Heart right ventricle (tissue), 16 donors: ENCODE results near the gene ZNF17. TPM values are rescaled to one million over a fixed set of nuclear protein-coding genes. Genes with fewer than 3 reads are reported as not detected.

Experiments
- ATAC-seq, 8 donors: fragments of 200-7000 bp; cut with Tn5 transposase; one replicate each; pipeline ENCODE4 v1.9.1; 2020; ENCODE audit warnings: mild to moderate bottlenecking in 8 of 8, moderate library complexity in 8 of 8, moderate number of reproducible peaks in 1 of 8
- DNase-seq, 2 donors: peaks; one replicate each; pipeline ENCODE4 v3.0.0-alpha.2; 2020
- H3K27ac ChIP-seq, 10 donors: fragments of 200-600 bp; sonication (generic) in 2 of 10; one replicate each; pipeline versions ENCODE4 v1.5.0 to v1.8.0; 2020 to 2022; ENCODE audit warnings: mild to moderate bottlenecking in 3 of 10
- H3K27me3 ChIP-seq, 7 donors: fragments of 200-600 bp; one replicate each; pipeline ENCODE4 v1.8.0; 2021 to 2022; ENCODE audit warnings: mild to moderate bottlenecking in 2 of 7
- H3K36me3 ChIP-seq, 9 donors: fragments of 200-600 bp; sonication (generic) in 1 of 9; one replicate each; pipeline versions ENCODE4 v1.5.0 to v1.8.0; 2020 to 2022; ENCODE audit warnings: mild to moderate bottlenecking in 2 of 9
- H3K4me1 ChIP-seq, 9 donors: fragments of 200-600 bp; sonication (generic) in 1 of 9; one replicate each; pipeline versions ENCODE4 v1.5.0 to v1.8.0; 2020 to 2022; ENCODE audit warnings: mild to moderate bottlenecking in 4 of 9
- H3K4me3 ChIP-seq, 10 donors: fragments of 200-600 bp; sonication (generic) in 2 of 10; one replicate each; pipeline versions ENCODE4 v1.5.0 to v1.8.0; 2020 to 2022; ENCODE audit warnings: mild to moderate bottlenecking in 7 of 10, moderate library complexity in 2 of 10
- H3K9me3 ChIP-seq, 11 donors: fragments of 200-600 bp in 10 of 11; sonication (generic) in 2 of 11; one replicate each; pipeline versions ENCODE4 v1.5.0 to v1.8.0; 2013 to 2022; ENCODE audit warnings: mild to moderate bottlenecking in 2 of 11, control low read depth in 1 of 11, moderate library complexity in 1 of 11
- WGBS, 2 donors: extraction: QIAGEN DNeasy Blood & Tissue Kit; methylation state at CpG; one replicate each; pipeline ENCODE4 v1.1.7; 2013; ENCODE audit warnings: inconsistent platforms in 1 of 2; 5-methylcytosine and 5-hydroxymethylcytosine counted together
- intact Hi-C, 10 donors: fragments of 100-400 bp; cut with DNase I; formaldehyde crosslinking; loops; one replicate each; pipeline versions ENCODE4 v1.11.1 to v1.14.2; 2022
- polyA plus RNA-seq, 2 donors: library from polyadenylated mRNA; stranded (reverse); fragments of 200-250 nt; gene quantifications; one replicate each; pipeline ENCODE4 v1.2.3, GENCODE V29; 2013
- total RNA-seq, 10 donors: library from RNA; stranded (reverse); fragmentation: NEBNext Ultra II Directional in 3 of 10; extraction: Animal tissue kit (Norgen Biotek cat#: 25700) in 3 of 10; gene quantifications; one replicate each; pipeline versions ENCODE4 v1.2.1 to v1.2.4, GENCODE V29; 2021 to 2023
- TF ChIP-seq, protein P1 (sequence below), 9 donors: fragments of 200-600 bp; sonication (generic) in 2 of 9; IDR thresholded peaks; one replicate each; pipeline versions ENCODE4 v1.5.0 to v1.8.0; 2021 to 2022; ENCODE audit warnings: antibody characterized with exemption in 9 of 9, mild to moderate bottlenecking in 5 of 9, moderate library complexity in 1 of 9
- donor health status: Arrhythmogenic right ventricular cardiomyopathy.
- donor health status: ischemic (EF 13 %, LVEDD 7.1; RV severe dilation, severe dysfunction).
- donor health status: healthy with polysubstance abuse.
- donor health status: DM: no; HTN: yes; CAD: no.
- donor health status: DM: no; HTN: no; CAD: no.
- donor health status: ischemic (EF 25% LVEDD 6.9; RV normal size, moderate dysfunction).
- donor health status: ischemic (EF 25% LVEDD 5.7; RV mildly dilated, moderate dysfunction).
- donor health status: healthy.
- donor health status: DM: yes; HTN: yes; CAD: no.
- donor health status: Ischemic cardiomyopathy.
- donor health status: ischemic (EF 35%, LVEDD 5.7; RV mildly dilated, moderate dysfunction).
- donor health status: nonischemic (EF 11% LVEDD 7.7; RV severe dilation, severe dysfunction).
- donor health status: DM: yes; HTN: yes; CAD: no.
- donor health status: PGD.
- donor health status: ischemic (EF 29% LVEDD 5.4; RV normal size, mild dysfunction).
- donor health status: nonischemic (EF 23%, LVEDD 6.1; RV moderate dilation, normal function).

ZNF17 gene
- total and polyA plus RNA-seq, 12 donors, result 3.4 to 11.6 (median 9.5) TPM

DNA sequence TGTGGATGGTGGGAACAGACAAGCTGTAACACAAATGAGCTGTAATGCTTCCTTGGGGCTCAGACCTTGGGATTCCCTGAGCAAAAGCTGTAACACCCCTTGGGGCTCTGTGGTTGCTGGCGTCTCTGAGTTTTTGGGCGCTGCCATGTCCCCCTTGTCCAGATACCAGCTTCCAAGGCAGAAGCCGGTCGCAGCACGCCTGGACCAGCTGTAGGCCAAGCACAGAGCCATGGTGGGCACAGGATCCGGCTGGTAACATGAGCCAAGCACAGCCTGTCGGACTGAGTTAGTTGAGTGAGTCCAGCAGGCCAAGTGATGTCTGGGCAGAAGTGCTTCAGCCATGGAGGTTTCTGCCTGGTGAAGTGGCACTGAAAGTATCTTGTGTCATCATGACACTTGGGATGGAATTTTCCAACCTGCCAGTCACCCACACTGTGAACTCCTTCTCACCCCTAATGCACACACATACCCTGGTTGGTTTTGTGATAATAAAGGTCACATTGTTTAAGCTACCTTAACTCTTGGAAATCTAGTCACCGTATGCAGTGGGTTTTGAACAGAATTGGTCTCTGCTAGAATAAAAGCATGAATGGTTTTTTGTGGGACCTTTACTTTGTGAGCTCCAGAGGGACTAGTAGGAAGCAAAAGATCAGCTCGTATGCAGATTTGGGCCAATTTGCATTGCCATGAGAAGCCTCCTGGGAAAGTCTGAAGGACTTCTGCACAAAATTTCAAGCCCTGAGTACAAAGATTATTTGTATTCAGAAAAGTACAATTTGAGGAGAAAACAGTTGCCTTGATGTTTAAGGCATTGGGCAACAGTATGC is 7.0 kb upstream of the ZNF17 start:
- H3K36me3 ChIP-seq, result peaks cover 0 to 35% (median 13%) of the 10 kb centered on the region in 9 donors
- TF ChIP-seq, protein P1, sequence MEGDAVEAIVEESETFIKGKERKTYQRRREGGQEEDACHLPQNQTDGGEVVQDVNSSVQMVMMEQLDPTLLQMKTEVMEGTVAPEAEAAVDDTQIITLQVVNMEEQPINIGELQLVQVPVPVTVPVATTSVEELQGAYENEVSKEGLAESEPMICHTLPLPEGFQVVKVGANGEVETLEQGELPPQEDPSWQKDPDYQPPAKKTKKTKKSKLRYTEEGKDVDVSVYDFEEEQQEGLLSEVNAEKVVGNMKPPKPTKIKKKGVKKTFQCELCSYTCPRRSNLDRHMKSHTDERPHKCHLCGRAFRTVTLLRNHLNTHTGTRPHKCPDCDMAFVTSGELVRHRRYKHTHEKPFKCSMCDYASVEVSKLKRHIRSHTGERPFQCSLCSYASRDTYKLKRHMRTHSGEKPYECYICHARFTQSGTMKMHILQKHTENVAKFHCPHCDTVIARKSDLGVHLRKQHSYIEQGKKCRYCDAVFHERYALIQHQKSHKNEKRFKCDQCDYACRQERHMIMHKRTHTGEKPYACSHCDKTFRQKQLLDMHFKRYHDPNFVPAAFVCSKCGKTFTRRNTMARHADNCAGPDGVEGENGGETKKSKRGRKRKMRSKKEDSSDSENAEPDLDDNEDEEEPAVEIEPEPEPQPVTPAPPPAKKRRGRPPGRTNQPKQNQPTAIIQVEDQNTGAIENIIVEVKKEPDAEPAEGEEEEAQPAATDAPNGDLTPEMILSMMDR (IDR thresholded peaks at IDR 0.05), result no peak
- 92 to 94% methylated on average over 9 of the region's 9 CpGs for WGBS, 2 donors
- ATAC-seq (peak in 1 of 8 donors; percentile 24), DNase-seq (no peak)
- H3K4me1 ChIP-seq, result peaks cover 0 to 8% (median 0%) of the 10 kb centered on the region in 9 donors
- peaks cover 0 to 45% (median 8%) of the 10 kb centered on the region in 11 donors for H3K9me3 ChIP-seq
- intact Hi-C loops, result no loop called here
- no peak overlapping the region for H3K27ac ChIP-seq
- H3K27me3 ChIP-seq, result no peaks in the 10 kb centered on the region
- H3K4me3 ChIP-seq, result no peak overlapping the region

DNA sequence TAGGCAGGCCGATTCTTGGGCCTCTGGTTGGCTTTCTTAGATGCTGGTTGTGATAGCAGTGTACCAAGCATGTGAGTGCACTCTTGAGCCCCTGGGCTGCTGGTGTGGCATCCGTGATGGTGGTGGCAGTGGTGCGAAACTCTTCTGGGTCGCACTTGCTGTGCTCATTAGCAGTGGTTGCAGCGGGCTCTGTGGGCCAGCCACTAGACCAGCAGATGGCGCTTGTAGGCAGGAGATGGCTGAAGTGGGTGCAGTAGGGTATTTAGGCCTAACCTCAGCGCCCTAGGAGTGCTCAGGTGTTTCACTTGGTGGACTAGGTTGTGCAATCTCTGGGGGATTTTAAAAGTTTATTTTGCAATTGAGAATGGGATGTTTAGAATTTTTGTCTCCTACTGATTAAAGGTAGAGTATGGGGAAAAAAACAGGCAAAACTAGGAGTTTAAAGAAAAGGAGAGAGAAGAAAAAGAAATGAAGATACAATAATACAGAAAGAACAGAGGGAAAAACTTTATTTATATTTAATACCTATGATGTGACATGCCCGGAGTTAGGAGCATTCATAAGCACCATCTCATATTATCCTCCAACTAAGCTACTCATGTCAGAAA is 4.3 kb upstream of the ZNF17 start:
- peaks cover 0 to 9% (median 2%) of the 10 kb centered on the region in 9 donors for H3K36me3 ChIP-seq
- ATAC-seq (peak in 6 of 8 donors; percentile 34 to 64 (median 48)), DNase-seq (peak; percentile 56 to 57)
- H3K4me3 ChIP-seq, result no peak overlapping the region
- no peak overlapping the region for H3K27ac ChIP-seq
- intact Hi-C loops, result no loop called here
- TF ChIP-seq, protein P1 (IDR thresholded peaks at IDR 0.05), result peak; percentile 35 to 82 (median 67)
- H3K27me3 ChIP-seq, result no peaks in the 10 kb centered on the region
- H3K4me1 ChIP-seq, result peaks cover 0 to 18% (median 7%) of the 10 kb centered on the region in 9 donors
- 9% methylated on average over 8 of the region's 8 CpGs for whole genome bisulfite sequencing, 2 donors
- H3K9me3 ChIP-seq, result peaks cover 0 to 23% (median 5%) of the 10 kb centered on the region in 11 donors

GRCh38 chr19:57419439-57419838 is 8.5 kb downstream of the ZNF17 start:
- no peak for DNase-seq
- intact Hi-C loops, result no loop called here
- TF ChIP-seq, protein P1 (IDR thresholded peaks at IDR 0.05), result no peak
- Histone ChIP-seq H3K27ac (no peak overlapping the region), H3K27me3 (no peaks in the 10 kb centered on the region), H3K4me1 (peaks cover 0 to 7% (median 0%) of the 10 kb centered on the region in 9 donors), H3K4me3 (no peak overlapping the region), H3K36me3 (peaks cover 0 to 88% (median 59%) of the 10 kb centered on the region in 9 donors), H3K9me3 (peaks cover 0 to 100% (median 32%) of the 10 kb centered on the region in 11 donors)
- ATAC-seq, result peak in 1 of 8 donors; percentile 35
- 95 to 97% methylated on average over 4 of the region's 4 CpGs for WGBS, 2 donors

- Histone ChIP-seq H3K27ac (no peak overlapping the region), H3K9me3 (peaks cover 0 to 100% (median 32%) of the 10 kb centered on the region in 11 donors), H3K36me3 (peaks cover 0 to 84% (median 53%) of the 10 kb centered on the region in 9 donors), H3K27me3 (no peaks in the 10 kb centered on the region), H3K4me3 (no peak overlapping the region), H3K4me1 (peaks cover 0 to 4% (median 0%) of the 10 kb centered on the region in 9 donors)
- 96% methylated on average over 3 of the region's 3 CpGs for WGBS, 2 donors
- intact Hi-C loops, result no loop called here
- ATAC-seq (no peak), DNase-seq (no peak)
- TF ChIP-seq, protein P1 (IDR thresholded peaks at IDR 0.05), result no peak
Observed at GRCh38 chr19:57421037-57421436, 10.1 kb downstream of the ZNF17 start.
